ENCODE data around the gene CELF3. TPM values are rescaled to one million over a fixed set of nuclear protein-coding genes. Genes with fewer than 3 reads are reported as not detected.
A peak's percentile ranks its signal among the peaks of the same experiment; 100 is the strongest.

CELF3 gene
- total RNA-seq, 1 experiment from 2014 or later = not detected

GRCh38 chr1:151760597-151761385, 44.2 kb upstream of the CELF3 start:
- H3K4me1 Mint-ChIP-seq (ENCODE audit: insufficient read depth, unreplicated experiment) = peaks cover 31% of the 10 kb centered on the region
- no peaks in the 10 kb centered on the region for H3K9me3 Mint-ChIP-seq (ENCODE audit: unreplicated experiment)
- peaks cover 51% of the 10 kb centered on the region for H3K36me3 Mint-ChIP-seq (ENCODE audit: insufficient read depth, unreplicated experiment)
- ChIA-PET CTCF (interaction anchor here (0.6 to 2.6 kb wide), 6 partner anchors 76 to 420 kb away, joined by 3 to 16 read pairs (median 3); no protein-coding TSS in a partner anchor), POLR2A (interaction anchor here (0.7 to 1.6 kb wide), 5 partner anchors 11 to 85 kb away, joined by 3 to 4 read pairs (median 3); no protein-coding TSS in a partner anchor)
- H3K4me3 Mint-ChIP-seq (ENCODE audit: unreplicated experiment) = no peak overlapping the region
- H3K27ac Mint-ChIP-seq (ENCODE audit: low read depth, unreplicated experiment) = peak overlapping the region; percentile 61
- no peak for TF ChIP-seq CTCF (IDR thresholded peaks at IDR 0.05; ENCODE audit: unreplicated experiment)
- intact Hi-C loops (cut with micrococcal nuclease) = no loop called here
- no TSS peak for BruUV-seq (replicated peaks)
- DNase-seq (ENCODE audit: unreplicated experiment) = no peak
- H3K27me3 Mint-ChIP-seq (ENCODE audit: insufficient read depth, unreplicated experiment) = no peaks in the 10 kb centered on the region

- no peak overlapping the region for H3K4me3 Mint-ChIP-seq (ENCODE audit: unreplicated experiment)
- intact Hi-C loops (cut with micrococcal nuclease) = no loop called here
- H3K27ac Mint-ChIP-seq (ENCODE audit: low read depth, unreplicated experiment) = no peak overlapping the region
- no TSS peak for BruUV-seq (replicated peaks)
- CTCF ChIA-PET = interaction anchor here (0.6 to 2.6 kb wide), 5 partner anchors 8 to 104 kb away, joined by 3 to 16 read pairs (median 6); no protein-coding TSS in a partner anchor
- DNase-seq (ENCODE audit: unreplicated experiment) = no peak
- no peak for TF ChIP-seq CTCF (IDR thresholded peaks at IDR 0.05; ENCODE audit: unreplicated experiment)
- POLR2A ChIA-PET = interaction anchor here (0.9 to 1.2 kb wide), 2 partner anchors 78 to 300 kb away, joined by 3 to 4 read pairs; partner anchors contain the start of gene POGZ
- H3K4me1 Mint-ChIP-seq (ENCODE audit: insufficient read depth, unreplicated experiment) = peaks cover 19% of the 10 kb centered on the region
- peaks cover 51% of the 10 kb centered on the region for H3K36me3 Mint-ChIP-seq (ENCODE audit: insufficient read depth, unreplicated experiment)
- no peaks in the 10 kb centered on the region for H3K27me3 Mint-ChIP-seq (ENCODE audit: insufficient read depth, unreplicated experiment)
- no peaks in the 10 kb centered on the region for H3K9me3 Mint-ChIP-seq (ENCODE audit: unreplicated experiment)
Observed at GRCh38 chr1:151759241-151759640, 42.6 kb upstream of the CELF3 start.

GRCh38 chr1:151756291-151756690, 39.7 kb upstream of the CELF3 start:
- no peak overlapping the region for H3K4me3 Mint-ChIP-seq (ENCODE audit: unreplicated experiment)
- no peaks in the 10 kb centered on the region for H3K9me3 Mint-ChIP-seq (ENCODE audit: unreplicated experiment)
- no TSS peak for BruUV-seq (replicated peaks)
- peaks cover 44% of the 10 kb centered on the region for H3K36me3 Mint-ChIP-seq (ENCODE audit: insufficient read depth, unreplicated experiment)
- DNase-seq (ENCODE audit: unreplicated experiment) = peak; percentile 38
- ChIA-PET CTCF (interaction anchor here (0.6 to 1.2 kb wide), 3 partner anchors 22 to 780 kb away, joined by 3 to 8 read pairs (median 3); no protein-coding TSS in a partner anchor), POLR2A (no interaction called here)
- no peak for TF ChIP-seq CTCF (IDR thresholded peaks at IDR 0.05; ENCODE audit: unreplicated experiment)
- peaks cover 14% of the 10 kb centered on the region for H3K4me1 Mint-ChIP-seq (ENCODE audit: insufficient read depth, unreplicated experiment)
- no peaks in the 10 kb centered on the region for H3K27me3 Mint-ChIP-seq (ENCODE audit: insufficient read depth, unreplicated experiment)
- intact Hi-C loops (cut with micrococcal nuclease) = no loop called here
- no peak overlapping the region for H3K27ac Mint-ChIP-seq (ENCODE audit: low read depth, unreplicated experiment)

GRCh38 chr1:151741516-151741915, 24.9 kb upstream of the CELF3 start:
- TF ChIP-seq CTCF (IDR thresholded peaks at IDR 0.05; ENCODE audit: unreplicated experiment) = no peak
- BruUV-seq (replicated peaks) = no TSS peak
- CTCF ChIA-PET = interaction anchor here (0.6 to 1.6 kb wide), 5 partner anchors 9 to 391 kb away, joined by 3 to 5 read pairs (median 3); partner anchors contain the start of gene C2CD4D
- Mint-ChIP-seq H3K9me3 (ENCODE audit: unreplicated experiment) (peaks cover 6% of the 10 kb centered on the region), H3K27ac (ENCODE audit: low read depth, unreplicated experiment) (no peak overlapping the region), H3K4me3 (ENCODE audit: unreplicated experiment) (no peak overlapping the region), H3K4me1 (ENCODE audit: insufficient read depth, unreplicated experiment) (no peaks in the 10 kb centered on the region), H3K36me3 (ENCODE audit: insufficient read depth, unreplicated experiment) (no peaks in the 10 kb centered on the region), H3K27me3 (ENCODE audit: insufficient read depth, unreplicated experiment) (peaks cover 47% of the 10 kb centered on the region)
- intact Hi-C loops (cut with micrococcal nuclease) = no loop called here
- POLR2A ChIA-PET = interaction anchor here (0.7 kb wide), 1 partner anchor 86 kb away, joined by 3 read pairs; no protein-coding TSS in a partner anchor
- DNase-seq (ENCODE audit: unreplicated experiment) = no peak
